ENCODE results near the gene CABYR.

Gene CABYR

DNA sequence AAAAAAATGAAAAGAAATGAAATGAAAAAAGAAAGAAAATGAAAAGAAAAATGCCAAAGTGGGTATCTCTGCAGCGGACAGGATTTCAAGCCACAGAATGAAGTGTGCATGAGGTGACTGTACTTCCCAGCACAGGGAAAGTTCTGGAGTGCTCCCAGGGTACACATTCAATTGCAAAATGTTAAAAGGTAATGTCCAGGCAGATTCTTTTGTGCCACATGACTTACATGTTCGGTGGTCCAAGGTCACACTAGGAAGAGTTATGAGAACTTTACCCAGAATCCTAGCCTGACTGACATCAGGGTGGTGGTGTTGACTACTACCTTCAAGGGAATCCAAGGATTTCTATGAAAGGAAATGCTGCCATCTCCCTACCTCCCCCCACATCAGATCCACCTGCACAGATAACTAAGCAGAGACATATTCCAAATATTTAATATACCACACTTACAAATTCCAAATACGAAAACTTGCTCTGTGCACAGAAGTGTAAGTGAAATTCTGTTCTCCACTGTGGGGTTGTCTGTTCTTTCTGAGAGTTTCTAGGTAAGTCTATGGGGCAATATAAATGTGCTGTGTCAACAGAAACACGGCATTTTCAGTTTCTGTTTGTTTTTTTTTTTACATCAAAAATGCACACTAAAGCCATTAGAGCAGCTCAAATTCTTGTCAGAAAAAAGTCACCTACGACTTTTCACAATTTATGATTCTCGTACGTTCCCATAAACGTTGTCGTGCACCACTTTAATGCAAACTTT is 56.6 kb downstream of the CABYR start:
- no peak for DNase-seq (ENCODE audit: low read depth)

DNA sequence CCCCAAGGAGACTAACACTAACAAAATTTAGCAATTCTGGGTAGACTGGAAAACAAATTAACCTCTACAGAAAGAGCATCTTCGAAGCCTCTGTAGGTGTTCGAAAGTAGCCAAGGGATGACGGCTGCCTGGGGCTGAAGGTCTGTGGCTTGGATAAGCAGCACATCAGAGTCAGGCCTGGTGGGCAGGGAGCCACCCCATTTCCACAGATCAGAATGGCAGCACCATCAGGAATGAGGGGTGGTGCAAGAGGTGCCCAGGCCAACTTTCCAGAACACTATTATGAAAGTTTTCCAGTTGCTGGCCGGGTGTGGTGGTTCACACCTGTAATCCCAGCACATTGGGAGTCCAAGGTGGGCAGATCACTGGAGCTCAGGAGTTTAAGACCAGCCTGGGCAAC is 57.9 kb downstream of the CABYR start:
- no peak for DNase-seq (ENCODE audit: low read depth)

DNA sequence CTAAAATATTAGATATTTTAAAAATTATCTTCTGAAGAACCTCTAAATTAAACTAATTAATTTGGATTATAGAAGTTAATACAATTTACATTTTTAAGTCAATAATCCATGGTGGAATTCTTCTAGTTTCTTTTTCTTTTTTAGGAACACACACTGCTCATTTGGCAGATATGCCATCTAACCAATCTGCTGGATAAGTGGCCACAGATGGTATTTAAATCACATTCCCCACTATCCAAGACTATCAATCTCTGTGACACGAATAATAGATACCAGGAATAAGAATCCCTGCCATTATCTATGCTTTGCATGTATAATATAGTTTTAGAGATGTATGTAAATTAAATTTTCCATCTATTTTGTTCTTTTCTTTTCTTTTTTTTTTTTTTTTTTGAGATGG is 58.5 kb downstream of the CABYR start:
- no peak for DNase-seq (ENCODE audit: low read depth)

- no peak for DNase-seq (ENCODE audit: low read depth)
Observed at GRCh38 chr18:24198461-24198860, 59.6 kb downstream of the CABYR start.

- no peak for DNase-seq (ENCODE audit: low read depth)
Observed at GRCh38 chr18:24199372-24199962, 60.6 kb downstream of the CABYR start.

DNA sequence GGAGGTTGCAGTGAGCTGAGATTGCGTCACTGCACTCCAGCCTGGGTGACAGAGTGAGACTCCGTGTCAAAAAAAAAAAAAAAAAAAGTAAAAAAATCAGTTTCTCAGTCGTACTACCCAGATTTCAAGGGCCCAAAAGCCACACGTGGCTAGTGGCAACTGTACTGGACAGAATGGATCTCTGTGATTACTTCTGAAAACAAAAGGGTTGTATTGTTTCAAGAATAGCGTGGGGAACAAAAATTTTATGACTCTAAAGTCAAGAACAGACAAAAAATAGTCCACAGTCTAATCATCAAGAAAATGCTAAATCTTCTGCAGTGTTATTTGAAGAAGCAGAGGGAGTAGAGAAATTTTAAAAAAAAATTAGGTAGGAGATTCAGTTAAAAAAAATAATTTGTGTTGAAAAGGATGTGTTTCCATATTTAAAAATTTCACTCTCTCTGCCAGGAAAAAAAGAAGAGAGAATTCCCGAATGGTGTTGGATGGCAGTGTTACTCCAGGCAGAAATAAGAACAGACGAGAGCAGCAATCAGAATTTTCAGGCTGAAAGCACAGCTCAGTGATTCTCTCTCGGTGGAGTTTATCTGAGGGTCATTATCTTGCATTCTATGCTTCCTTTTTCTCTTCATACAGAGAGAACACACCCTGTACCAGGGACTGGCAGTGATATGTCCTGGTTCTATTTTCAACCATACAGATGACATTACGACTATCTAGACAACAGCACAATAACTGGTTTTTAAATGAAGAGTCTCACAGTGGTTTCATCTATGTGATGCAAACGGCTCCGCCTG is 61.8 kb downstream of the CABYR start:
- DNase-seq (ENCODE audit: low read depth) = no peak

DNA sequence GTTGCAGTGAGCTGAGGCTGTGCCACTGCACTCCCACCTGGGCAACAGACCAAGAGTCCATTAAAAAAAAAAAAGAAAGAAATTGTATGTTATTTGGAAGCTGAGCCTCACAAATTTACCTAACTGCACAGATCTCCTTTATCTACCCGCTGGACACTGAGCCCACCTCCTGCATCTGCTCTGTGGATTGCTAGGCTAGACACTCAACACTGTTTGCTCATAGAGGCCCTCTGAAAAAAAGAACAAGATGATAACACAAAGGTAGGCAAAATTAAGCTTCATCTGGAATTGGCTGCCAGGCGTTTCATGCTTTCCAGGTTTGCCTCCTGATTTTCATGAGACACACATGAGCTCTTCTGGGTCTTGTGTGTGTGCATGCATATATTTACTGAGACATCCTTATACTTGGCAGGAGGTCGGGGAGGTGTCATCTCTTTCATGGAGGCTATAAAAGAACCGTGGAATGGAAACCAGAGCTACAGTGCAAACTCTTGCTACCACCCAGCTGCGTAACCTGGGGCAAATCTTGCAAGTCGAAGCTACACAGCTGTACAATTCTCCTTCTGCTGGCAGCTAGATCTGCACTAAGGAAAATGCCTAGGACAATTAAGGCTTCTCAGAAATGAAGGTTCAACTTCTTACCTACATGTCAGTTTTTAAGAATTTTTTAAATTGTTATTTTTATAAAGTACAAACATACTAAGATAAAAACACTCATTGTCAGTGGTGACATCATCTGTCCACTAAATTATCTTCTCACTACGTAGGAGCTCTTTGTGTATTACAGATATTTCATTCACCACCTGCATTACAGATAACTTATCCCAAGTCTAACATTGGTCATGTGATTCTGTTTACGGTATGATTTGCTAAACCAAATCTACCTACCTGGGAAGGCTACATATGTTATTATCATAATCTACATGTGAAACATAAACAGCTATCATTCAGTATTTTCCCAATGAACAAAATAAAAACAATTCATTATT is 63.1 kb downstream of the CABYR start:
- no peak for DNase-seq (ENCODE audit: low read depth)

- no peak for DNase-seq (ENCODE audit: low read depth)
Observed at GRCh38 chr18:24204904-24205303, 66.0 kb downstream of the CABYR start.

DNA sequence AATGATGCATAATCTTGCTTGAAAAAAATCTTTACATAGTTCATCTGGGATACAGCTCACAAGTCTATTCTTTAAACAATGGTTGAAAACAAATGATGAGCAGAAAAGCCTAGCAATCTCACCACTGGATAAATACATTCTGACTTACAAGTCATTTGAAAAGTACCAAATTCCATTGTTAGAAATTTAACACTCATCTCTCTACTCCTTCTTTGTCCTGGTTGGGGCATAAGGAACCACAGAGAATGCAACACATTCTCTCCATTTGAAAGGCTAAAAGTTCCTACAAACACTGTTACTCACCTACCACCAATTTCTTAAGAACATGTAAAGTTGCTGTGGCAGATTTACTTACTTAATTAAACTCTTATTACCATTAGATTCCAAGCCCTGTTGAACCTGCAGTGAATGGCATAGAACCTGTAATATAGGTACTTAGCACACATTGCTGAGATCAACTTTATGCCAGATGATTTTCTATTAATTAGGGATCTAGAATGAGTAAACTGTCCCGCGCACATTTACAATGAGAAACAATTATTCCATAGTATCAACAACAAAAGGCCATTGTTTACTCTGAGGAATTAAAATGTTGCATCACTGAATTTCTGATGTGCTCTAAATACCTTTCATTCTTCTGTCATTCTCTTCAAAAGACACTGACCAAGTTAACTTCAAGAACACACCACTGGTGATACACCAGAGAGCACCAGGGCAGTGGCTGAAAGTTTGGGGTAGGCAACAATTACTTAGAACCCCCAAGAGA is 69.6 kb downstream of the CABYR start:
- no peak for DNase-seq (ENCODE audit: low read depth)

- DNase-seq (ENCODE audit: low read depth) = no peak
Observed at GRCh38 chr18:24209558-24209957, 70.7 kb downstream of the CABYR start.

Measured in activated T-cell treated with anti-CD3 and anti-CD28 coated beads for 24 hours (primary cell).